Endodermal cell (in vitro differentiated cells): ENCODE data around the gene WWC1. TPM values are rescaled to one million over a fixed set of nuclear protein-coding genes. Genes with fewer than 3 reads are reported as not detected.

ENCODE experiments used
- DNase-seq: peaks from one replicate; pipeline ENCODE4 v3.0.0-alpha.2; 2017
- H3K27ac ChIP-seq: 2 replicates; pipeline ENCODE4 v1.5.1; 2013; ENCODE audit warnings: mild to moderate bottlenecking, low read depth, low read length, moderate library complexity
- H3K27me3 ChIP-seq: 2 replicates; pipeline ENCODE4 v1.6.1; 2013; ENCODE audit warnings: mild to moderate bottlenecking, low read length, moderate library complexity; ENCODE audit not compliant: insufficient read depth, control insufficient read depth, poor library complexity, severe bottlenecking
- H3K36me3 ChIP-seq: 2 replicates; pipeline ENCODE4 v1.7.0; 2013; ENCODE audit warnings: mild to moderate bottlenecking, low read length, moderate library complexity; ENCODE audit not compliant: control insufficient read depth, insufficient read depth
- H3K4me1 ChIP-seq: one replicate; pipeline ENCODE4 v1.7.0; 2013; ENCODE audit warnings: low read length; ENCODE audit not compliant: control insufficient read depth, insufficient read depth
- H3K4me3 ChIP-seq: 2 replicates; pipeline ENCODE4 v1.5.1; 2013; ENCODE audit warnings: mild to moderate bottlenecking, low read length, moderate library complexity
- H3K9ac ChIP-seq: 2 replicates; pipeline ENCODE4 v1.6.1; 2013; ENCODE audit warnings: mild to moderate bottlenecking, low read length, moderate library complexity; ENCODE audit not compliant: poor library complexity, severe bottlenecking; ENCODE audit errors: extremely low read depth
- H3K9me3 ChIP-seq: 2 replicates; pipeline ENCODE4 v1.6.1; 2013; ENCODE audit warnings: mild to moderate bottlenecking, low read length, moderate library complexity; ENCODE audit not compliant: control insufficient read depth
- H3K27ac Mint-ChIP-seq: 2 replicates; pipeline ENCODE4 v1.8.0; 2020; ENCODE audit warnings: mixed read lengths
- H3K27me3 Mint-ChIP-seq: 2 replicates; pipeline ENCODE4 v1.8.0; 2021; ENCODE audit warnings: mild to moderate bottlenecking, mixed read lengths; ENCODE audit not compliant: insufficient read depth
- H3K36me3 Mint-ChIP-seq: 2 replicates; pipeline ENCODE4 v1.8.0; 2020; ENCODE audit warnings: low read depth, mixed read lengths
- H3K4me1 Mint-ChIP-seq: 2 replicates; pipeline ENCODE4 v1.8.0; 2020; ENCODE audit warnings: mixed read lengths
- H3K4me3 Mint-ChIP-seq: 2 replicates; pipeline ENCODE4 v1.8.0; 2020; ENCODE audit warnings: mild to moderate bottlenecking, moderate library complexity, mixed read lengths
- H3K9me3 Mint-ChIP-seq: 2 replicates; pipeline ENCODE4 v1.8.0; 2020; ENCODE audit warnings: mild to moderate bottlenecking, mixed read lengths
- WGBS, 2 experiments: methylation state at CpG; one replicate each; pipeline versions ENCODE4 v1.1.5 to v1.1.7; 2013; ENCODE audit warnings: missing lambda C conversion rate in 2 of 2, mixed read lengths in 1 of 2; ENCODE audit not compliant: insufficient coverage in 1 of 2, insufficient read length in 1 of 2; 5-methylcytosine and 5-hydroxymethylcytosine counted together
- total RNA-seq, 2 donors: library from RNA; stranded (reverse); fragmentation: NEBNext Ultra II Directional in 1 of 2; extraction: Animal tissue kit (Norgen Biotek cat#: 25700) in 1 of 2; gene quantifications; 2 replicates in 1 of 2; 3 replicates in 1 of 2; pipeline ENCODE4 v1.2.1, GENCODE V29; 2021
- TF ChIP-seq, protein P1 (sequence below): fragments of 200-600 bp; sonication (generic); conservative IDR thresholded peaks from 2 replicates; pipeline ENCODE4 v1.5.0; 2021; ENCODE audit warnings: antibody characterized with exemption, mild to moderate bottlenecking

Gene WWC1
- total RNA-seq, 2 donors from 2014 or later, result 18.4 to 20.3 TPM

DNA sequence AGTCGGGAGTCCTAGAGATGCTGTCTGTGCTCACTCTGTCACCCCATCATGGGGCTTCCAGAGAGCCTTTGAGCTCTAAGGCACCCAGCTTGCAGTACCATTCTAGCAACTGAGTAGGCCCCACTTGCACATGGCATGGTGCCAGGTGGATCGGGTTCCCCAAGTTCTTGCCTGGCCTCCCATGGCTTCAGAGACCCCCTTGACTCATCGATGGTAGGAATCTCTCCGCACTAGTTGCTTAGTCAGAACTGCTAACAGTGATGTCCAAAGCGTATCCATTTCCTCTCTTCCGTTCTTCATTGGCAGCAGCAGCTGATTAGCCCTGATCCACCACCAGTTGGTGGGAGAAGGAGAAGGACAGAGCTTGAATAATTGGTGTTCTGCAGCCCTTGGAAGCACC is 124.5 kb downstream of the WWC1 start:
- Histone ChIP-seq H3K4me3 (no peak overlapping the region), H3K9me3 (no peaks in the 10 kb centered on the region), H3K27ac (no peak overlapping the region), H3K27me3 (no peaks in the 10 kb centered on the region), H3K36me3 (no peaks in the 10 kb centered on the region), H3K9ac (no peak overlapping the region), H3K4me1 (no peaks in the 10 kb centered on the region)
- Mint-ChIP-seq H3K9me3 (no peaks in the 10 kb centered on the region), H3K36me3 (peaks cover 13% of the 10 kb centered on the region), H3K4me3 (no peak overlapping the region), H3K27me3 (no peaks in the 10 kb centered on the region), H3K27ac (no peak overlapping the region), H3K4me1 (no peaks in the 10 kb centered on the region)
- 94 to 96% methylated on average over 6 of the region's 6 CpGs for WGBS, 2 experiments
- DNase-seq, result no peak
- TF ChIP-seq, protein P1, sequence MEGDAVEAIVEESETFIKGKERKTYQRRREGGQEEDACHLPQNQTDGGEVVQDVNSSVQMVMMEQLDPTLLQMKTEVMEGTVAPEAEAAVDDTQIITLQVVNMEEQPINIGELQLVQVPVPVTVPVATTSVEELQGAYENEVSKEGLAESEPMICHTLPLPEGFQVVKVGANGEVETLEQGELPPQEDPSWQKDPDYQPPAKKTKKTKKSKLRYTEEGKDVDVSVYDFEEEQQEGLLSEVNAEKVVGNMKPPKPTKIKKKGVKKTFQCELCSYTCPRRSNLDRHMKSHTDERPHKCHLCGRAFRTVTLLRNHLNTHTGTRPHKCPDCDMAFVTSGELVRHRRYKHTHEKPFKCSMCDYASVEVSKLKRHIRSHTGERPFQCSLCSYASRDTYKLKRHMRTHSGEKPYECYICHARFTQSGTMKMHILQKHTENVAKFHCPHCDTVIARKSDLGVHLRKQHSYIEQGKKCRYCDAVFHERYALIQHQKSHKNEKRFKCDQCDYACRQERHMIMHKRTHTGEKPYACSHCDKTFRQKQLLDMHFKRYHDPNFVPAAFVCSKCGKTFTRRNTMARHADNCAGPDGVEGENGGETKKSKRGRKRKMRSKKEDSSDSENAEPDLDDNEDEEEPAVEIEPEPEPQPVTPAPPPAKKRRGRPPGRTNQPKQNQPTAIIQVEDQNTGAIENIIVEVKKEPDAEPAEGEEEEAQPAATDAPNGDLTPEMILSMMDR, result no peak

DNA sequence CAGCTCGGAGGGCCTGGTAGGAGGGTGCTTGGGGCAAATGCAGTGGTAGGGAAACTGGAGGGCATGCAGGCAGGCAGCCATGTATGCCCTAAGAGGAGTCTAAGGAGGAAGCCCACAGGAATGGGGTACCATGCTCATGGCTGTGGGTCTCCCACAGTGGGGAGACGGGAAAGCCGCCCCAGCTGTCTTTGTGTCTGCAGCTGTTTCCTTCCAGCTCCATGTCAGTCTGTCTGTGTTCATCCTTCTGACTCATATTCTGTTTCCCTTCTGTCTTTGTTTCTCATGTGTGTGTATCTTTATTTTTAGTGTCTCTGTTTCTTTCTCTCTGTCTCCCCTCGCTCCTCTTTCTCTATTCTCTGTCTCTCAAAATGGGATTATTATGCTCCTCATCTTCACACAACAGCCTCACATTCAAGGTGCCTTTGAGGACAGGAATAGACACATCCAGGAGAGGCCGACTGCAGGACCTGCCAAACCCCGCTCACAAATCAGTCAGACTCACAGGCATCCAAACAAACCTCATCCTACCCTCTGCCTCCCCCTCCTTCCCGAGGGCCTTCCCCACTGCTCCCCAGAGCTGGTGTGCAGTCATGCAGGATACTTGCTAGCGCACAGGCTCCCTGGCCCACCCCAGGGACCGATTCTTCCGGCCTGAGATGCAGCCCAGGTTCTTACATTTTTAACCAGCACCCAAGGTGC is 126.4 kb downstream of the WWC1 start:
- no peaks in the 10 kb centered on the region for H3K27me3 Mint-ChIP-seq
- H3K9me3 Mint-ChIP-seq, result no peaks in the 10 kb centered on the region
- Histone ChIP-seq H3K9ac (no peak overlapping the region), H3K4me1 (no peaks in the 10 kb centered on the region), H3K27ac (no peak overlapping the region), H3K4me3 (no peak overlapping the region), H3K36me3 (no peaks in the 10 kb centered on the region), H3K27me3 (no peaks in the 10 kb centered on the region), H3K9me3 (no peaks in the 10 kb centered on the region)
- TF ChIP-seq, protein P1, result no peak
- no peak overlapping the region for H3K4me3 Mint-ChIP-seq
- DNase-seq, result no peak
- H3K27ac Mint-ChIP-seq, result no peak overlapping the region
- peaks cover 7% of the 10 kb centered on the region for H3K36me3 Mint-ChIP-seq
- WGBS, 2 experiments, result 88 to 96% methylated on average over 4 to 10 of the region's 10 CpGs
- H3K4me1 Mint-ChIP-seq, result no peaks in the 10 kb centered on the region

DNA sequence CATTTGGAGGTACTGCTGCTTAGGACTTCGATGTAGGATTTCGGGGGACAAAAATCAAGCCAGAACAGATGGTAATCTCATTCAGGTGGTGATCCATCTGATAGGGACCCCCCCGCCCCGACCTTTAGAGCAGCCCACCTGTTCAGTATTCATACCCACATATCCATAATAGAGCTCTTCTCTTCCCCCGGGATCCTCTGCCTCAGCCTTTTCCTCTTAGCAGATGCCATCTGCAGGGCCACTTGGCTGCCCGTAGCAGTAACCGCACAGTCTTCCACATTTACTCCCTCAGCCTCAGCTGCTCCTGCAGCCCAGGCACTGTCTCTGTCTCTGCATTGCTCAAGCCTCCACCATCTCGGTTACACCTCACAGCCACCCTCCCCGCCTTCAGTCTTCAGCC is 129.0 kb downstream of the WWC1 start:
- H3K27ac Mint-ChIP-seq, result no peak overlapping the region
- no peaks in the 10 kb centered on the region for H3K4me1 Mint-ChIP-seq
- H3K27me3 ChIP-seq, result no peaks in the 10 kb centered on the region
- no peaks in the 10 kb centered on the region for H3K4me1 ChIP-seq
- no peaks in the 10 kb centered on the region for H3K36me3 ChIP-seq
- DNase-seq, result no peak
- no peaks in the 10 kb centered on the region for H3K9me3 Mint-ChIP-seq
- H3K4me3 ChIP-seq, result no peak overlapping the region
- TF ChIP-seq, protein P1, result no peak
- WGBS, 2 experiments, result 90 to 93% methylated on average over 5 to 9 of the region's 9 CpGs
- no peak overlapping the region for H3K4me3 Mint-ChIP-seq
- no peak overlapping the region for H3K9ac ChIP-seq
- no peak overlapping the region for H3K27ac ChIP-seq
- H3K27me3 Mint-ChIP-seq, result no peaks in the 10 kb centered on the region
- peaks cover 8% of the 10 kb centered on the region for H3K36me3 Mint-ChIP-seq
- no peaks in the 10 kb centered on the region for H3K9me3 ChIP-seq
